K562 (cell line): ENCODE data around the gene ETV3. TPM values are rescaled to one million over a fixed set of nuclear protein-coding genes. Genes with fewer than 3 reads are reported as not detected.

ENCODE experiments used
- CBX1 ChIP-seq: sonication (generic); IDR thresholded peaks from 2 replicates; pipeline ENCODE4 v1.6.1; 2016; ENCODE audit warnings: antibody characterized with exemption, low read depth, mild to moderate bottlenecking
- DDX20 ChIP-seq: fragments of 450-650 bp; IDR thresholded peaks from 2 replicates; pipeline ENCODE4 v1.6.1; 2016; ENCODE audit warnings: missing genetic modification characterization, low read depth, mild to moderate bottlenecking, missing compliant biosample characterization, moderate library complexity
- EZH2 ChIP-seq: IDR thresholded peaks from 2 replicates; pipeline ENCODE4 v1.6.1; 2012; ENCODE audit warnings: low read depth, mild to moderate bottlenecking, inconsistent platforms, low read length, borderline replicate concordance
- FUS ChIP-seq: fragments of 200-400 bp; formaldehyde crosslinking; optimal IDR thresholded peaks from 2 replicates; pipeline ENCODE3; 2017; ENCODE audit warnings: low read depth, low read length
- GABPA ChIP-seq: fragments of 200-800 bp; sonication (Bioruptor generic); conservative IDR thresholded peaks from 2 replicates; pipeline ENCODE4 v1.6.1; 2016; ENCODE audit warnings: low read depth, missing genetic modification characterization, missing compliant biosample characterization
- GTF2F1 ChIP-seq: IDR thresholded peaks from 2 replicates; pipeline ENCODE4 v1.6.1; 2011; ENCODE audit warnings: low read depth, low read length, improper control_type of control experiment
- IRF9 ChIP-seq: fragments of 450-650 bp; IDR thresholded peaks from 2 replicates; pipeline ENCODE4 v1.6.1; 2016; ENCODE audit warnings: missing biosample characterization, missing genetic modification characterization
- MAFK ChIP-seq: IDR thresholded peaks from 2 replicates; pipeline ENCODE4 v1.6.1; 2011; ENCODE audit warnings: low read length, improper control_type of control experiment
- PTTG1 ChIP-seq: fragments of 450-650 bp; IDR thresholded peaks from 2 replicates; pipeline ENCODE4 v1.6.1; 2016; ENCODE audit warnings: low read depth, mild to moderate bottlenecking, missing genetic modification characterization, missing compliant biosample characterization
- RBM22 ChIP-seq: fragments of 200-400 bp; formaldehyde crosslinking; IDR thresholded peaks from 2 replicates; pipeline ENCODE4 v1.6.1; 2018; ENCODE audit warnings: low read length, low read depth; ENCODE audit not compliant: poor library complexity, severe bottlenecking
- RBM34 ChIP-seq: fragments of 200-400 bp; formaldehyde crosslinking; IDR thresholded peaks from 2 replicates; pipeline ENCODE4 v1.6.1; 2018; ENCODE audit warnings: low read length, borderline replicate concordance; ENCODE audit not compliant: insufficient read depth
- RUNX1 ChIP-seq: sonication (generic); IDR thresholded peaks from 2 replicates; pipeline ENCODE4 v1.6.1; 2016; ENCODE audit warnings: antibody characterized with exemption, low read depth
- SAP30 ChIP-seq: fragments of 200-600 bp; sonication (generic); IDR thresholded peaks from 2 replicates; pipeline ENCODE4 v1.6.1; 2012; ENCODE audit warnings: borderline replicate concordance, low read depth, mild to moderate bottlenecking, moderate library complexity, low read length, control low read depth, inconsistent platforms; ENCODE audit not compliant: insufficient read depth, poor library complexity, severe bottlenecking
- SIRT6 ChIP-seq: IDR thresholded peaks from one replicate; pipeline ENCODE4 v1.6.1; 2012; ENCODE audit warnings: low read depth, mild to moderate bottlenecking, control low read depth, inconsistent platforms, low read length, moderate library complexity
- TARDBP ChIP-seq: fragments of 450-650 bp; IDR thresholded peaks from 2 replicates; pipeline ENCODE4 v1.6.1; 2016
- TEAD2 ChIP-seq: fragments of 450-650 bp; IDR thresholded peaks from 2 replicates; pipeline ENCODE4 v1.6.1; 2016; ENCODE audit warnings: missing genetic modification characterization, control low read depth, missing compliant biosample characterization
- ZBTB11 ChIP-seq, 3 experiments: fragments of 200-800 bp in 1 of 3; fragments of 250-450 bp in 1 of 3; fragments of 450-650 bp in 1 of 3; sonication (Bioruptor Pico) in 1 of 3; sonication (Bioruptor generic) in 1 of 3; formaldehyde crosslinking in 1 of 3; IDR thresholded peaks; 2 replicates each; pipeline versions ENCODE4 v1.6.1 to v1.8.0; 2016 to 2022; ENCODE audit warnings: mild to moderate bottlenecking in 2 of 3, missing genetic modification characterization in 2 of 3, missing compliant biosample characterization in 1 of 3, moderate library complexity in 1 of 3
- ZNF3 ChIP-seq: fragments of 250-450 bp; sonication (Bioruptor Pico); IDR thresholded peaks from 2 replicates; pipeline ENCODE4 v1.5.0; 2021; ENCODE audit warnings: mild to moderate bottlenecking, moderate library complexity
- ZNF780A ChIP-seq: fragments of 250-450 bp; sonication (Bioruptor Pico); IDR thresholded peaks from 2 replicates; pipeline ENCODE4 v1.5.0; 2021; ENCODE audit warnings: mild to moderate bottlenecking
- polyA plus RNA-seq, 8 experiments: library from polyadenylated mRNA; depleted of rRNA in 4 of 8; stranded (reverse) in 5 of 8; unstranded in 3 of 8; fragments of >200 nt; fragmentation: Nextera tagmentation in 2 of 8; fragmentation: Illumina TruSeq in 1 of 8; extraction: Ambion mirVana in 2 of 8; extraction: Trizol in 1 of 8; gene quantifications; 2 replicates each; pipeline versions ENCODE4 v1.2.1 to v1.2.3, GENCODE V29; 2011 to 2014; ENCODE audit warnings: inconsistent platforms in 1 of 8, missing spikeins in 1 of 8
- total RNA-seq, 7 experiments: library from RNA; depleted of rRNA in 6 of 7; stranded (reverse); fragments of >200 nt in 6 of 7; fragmentation: Illumina TruSeq in 2 of 7; extraction: Trizol in 2 of 7; gene quantifications; 2 replicates each; pipeline versions ENCODE4 v1.2.1 to v1.2.3, GENCODE V29; 2011 to 2021; ENCODE audit warnings: low replicate concordance in 1 of 7
- TF ChIP-seq, protein P1 (sequence below): sonication (generic); formaldehyde crosslinking; IDR thresholded peaks from 2 replicates; pipeline ENCODE4 v1.8.0; 2022; ENCODE audit warnings: mild to moderate bottlenecking, low read depth, missing genetic modification reagents

ETV3 gene
- total and polyA plus RNA-seq, 9 of the 15 experiments (the other 6 are each of a cell fraction or from before 2014, with no cell fraction given), result 3.1 to 16.0 (median 9.0) TPM

- TF ChIP-seq ZBTB11 (CRISPR knock-in tag; IDR thresholded peaks at IDR 0.05), result peak in 2 of 3 experiments; percentile 70 to 92; a peak in 4 of 6 replicates
- TF ChIP-seq EZH2, result no peak
- peak; percentile 17 for TF ChIP-seq SAP30
- TF ChIP-seq TARDBP, result peak; percentile 48; the same call in 1 of the 2 replicates
- no peak for TF ChIP-seq ZNF3 (CRISPR knock-in tag)
- TF ChIP-seq GTF2F1, result no peak
- TF ChIP-seq TEAD2 (tag), result no peak
- no peak for TF ChIP-seq FUS
- no peak for TF ChIP-seq MAFK
- TF ChIP-seq ZNF780A (CRISPR knock-in tag), result no peak
- no peak for TF ChIP-seq RUNX1
- no peak for TF ChIP-seq SIRT6
- no peak for TF ChIP-seq RBM34
- TF ChIP-seq PTTG1 (tag), result no peak
- TF ChIP-seq, protein P1, sequence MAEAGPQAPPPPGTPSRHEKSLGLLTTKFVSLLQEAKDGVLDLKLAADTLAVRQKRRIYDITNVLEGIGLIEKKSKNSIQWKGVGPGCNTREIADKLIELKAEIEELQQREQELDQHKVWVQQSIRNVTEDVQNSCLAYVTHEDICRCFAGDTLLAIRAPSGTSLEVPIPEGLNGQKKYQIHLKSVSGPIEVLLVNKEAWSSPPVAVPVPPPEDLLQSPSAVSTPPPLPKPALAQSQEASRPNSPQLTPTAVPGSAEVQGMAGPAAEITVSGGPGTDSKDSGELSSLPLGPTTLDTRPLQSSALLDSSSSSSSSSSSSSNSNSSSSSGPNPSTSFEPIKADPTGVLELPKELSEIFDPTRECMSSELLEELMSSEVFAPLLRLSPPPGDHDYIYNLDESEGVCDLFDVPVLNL (CRISPR knock-in tag), result no peak
- no peak for TF ChIP-seq IRF9 (tag)
- no peak for TF ChIP-seq RBM22
- TF ChIP-seq GABPA (tag), result peak; percentile 96
- TF ChIP-seq CBX1, result 0 out of 2 replicates have a peak, but pooled peaks have one; percentile 77
- TF ChIP-seq DDX20, result no peak
These were observed at the start of gene ETV3 (continued) for GRCh38 chr1:157138220-157139051.
